Endothelial cell of umbilical vein (primary cell): ENCODE data around the gene FSD2.

Experiments used
- EZH2 ChIP-seq: IDR thresholded peaks from 2 replicates; pipeline ENCODE4 v1.6.1; 2012; ENCODE audit warnings: borderline replicate concordance, low read depth, mild to moderate bottlenecking, moderate library complexity, low read length, inconsistent platforms; ENCODE audit not compliant: severe bottlenecking
- FOS ChIP-seq: IDR thresholded peaks from 2 replicates; pipeline ENCODE4 v1.6.1; 2011; ENCODE audit warnings: mild to moderate bottlenecking, low read length, moderate library complexity, borderline replicate concordance; ENCODE audit not compliant: insufficient read depth
- GATA2 ChIP-seq: IDR thresholded peaks from 2 replicates; pipeline ENCODE4 v1.7.0; 2011; ENCODE audit warnings: low read depth, mild to moderate bottlenecking, moderate library complexity, mixed read lengths, low read length; ENCODE audit not compliant: insufficient read length, insufficient read depth
- JUN ChIP-seq: IDR thresholded peaks from 2 replicates; pipeline ENCODE4 v1.6.1; 2011; ENCODE audit warnings: borderline replicate concordance, low read depth; ENCODE audit not compliant: insufficient read length, insufficient read depth
- MYC ChIP-seq: IDR thresholded peaks from one replicate; pipeline ENCODE4 v1.6.1; 2011; ENCODE audit warnings: mild to moderate bottlenecking, low read depth, low read length
- POLR2A ChIP-seq: IDR thresholded peaks from 2 replicates; pipeline ENCODE4 v1.6.1; 2012; ENCODE audit warnings: low read depth, mild to moderate bottlenecking, control low read depth, low read length
- POLR2AphosphoS5 ChIP-seq: IDR thresholded peaks from 2 replicates; pipeline ENCODE4 v1.6.1; 2012; ENCODE audit warnings: low read depth, mild to moderate bottlenecking, control low read depth, low read length, moderate library complexity; ENCODE audit not compliant: insufficient read depth
- TF ChIP-seq, protein P1 (sequence below), 2 donors: IDR thresholded peaks; 1 replicate in 1 of 2; 2 replicates in 1 of 2; pipeline ENCODE4 v1.5.1; 2011; ENCODE audit warnings: low read length in 2 of 2, mild to moderate bottlenecking in 2 of 2, moderate library complexity in 2 of 2, control low read depth in 1 of 2, inconsistent platforms in 1 of 2, low read depth in 1 of 2; ENCODE audit not compliant: insufficient read depth in 1 of 2; ENCODE audit errors: extremely low read depth in 1 of 2
- TF ChIP-seq, protein P2 (sequence below): IDR thresholded peaks from 2 replicates; pipeline ENCODE4 v1.6.1; 2011; ENCODE audit not compliant: insufficient read depth, insufficient read length

DNA sequence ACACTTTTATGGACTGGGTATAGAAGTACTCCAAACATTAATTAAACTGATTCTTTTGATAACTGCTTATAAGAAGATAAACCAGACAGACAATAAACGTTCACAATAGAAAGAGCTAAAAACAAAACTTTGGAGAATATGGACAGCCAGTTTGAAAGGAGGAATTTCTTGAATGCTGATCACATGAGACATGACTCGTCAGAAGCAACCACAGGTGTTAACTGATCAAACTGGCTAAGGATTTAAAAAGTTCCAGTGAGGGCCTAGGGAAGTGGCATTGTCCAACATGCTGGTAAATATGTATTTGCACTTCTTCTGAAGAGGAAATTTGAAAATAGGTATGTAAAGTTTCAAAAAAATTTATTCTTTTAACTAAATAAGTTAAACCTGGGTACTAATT lies 66.8 kb downstream of the FSD2 start:
- TF ChIP-seq FOS: no peak
- TF ChIP-seq, protein P1, sequence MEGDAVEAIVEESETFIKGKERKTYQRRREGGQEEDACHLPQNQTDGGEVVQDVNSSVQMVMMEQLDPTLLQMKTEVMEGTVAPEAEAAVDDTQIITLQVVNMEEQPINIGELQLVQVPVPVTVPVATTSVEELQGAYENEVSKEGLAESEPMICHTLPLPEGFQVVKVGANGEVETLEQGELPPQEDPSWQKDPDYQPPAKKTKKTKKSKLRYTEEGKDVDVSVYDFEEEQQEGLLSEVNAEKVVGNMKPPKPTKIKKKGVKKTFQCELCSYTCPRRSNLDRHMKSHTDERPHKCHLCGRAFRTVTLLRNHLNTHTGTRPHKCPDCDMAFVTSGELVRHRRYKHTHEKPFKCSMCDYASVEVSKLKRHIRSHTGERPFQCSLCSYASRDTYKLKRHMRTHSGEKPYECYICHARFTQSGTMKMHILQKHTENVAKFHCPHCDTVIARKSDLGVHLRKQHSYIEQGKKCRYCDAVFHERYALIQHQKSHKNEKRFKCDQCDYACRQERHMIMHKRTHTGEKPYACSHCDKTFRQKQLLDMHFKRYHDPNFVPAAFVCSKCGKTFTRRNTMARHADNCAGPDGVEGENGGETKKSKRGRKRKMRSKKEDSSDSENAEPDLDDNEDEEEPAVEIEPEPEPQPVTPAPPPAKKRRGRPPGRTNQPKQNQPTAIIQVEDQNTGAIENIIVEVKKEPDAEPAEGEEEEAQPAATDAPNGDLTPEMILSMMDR (IDR thresholded peaks at IDR 0.05; ENCODE audit: extremely low read depth in 1 of 2, insufficient read depth in 1 of 2, low read depth in 1 of 2, low read length in 2 of 2): no peak
- TF ChIP-seq POLR2AphosphoS5: no peak
- no peak for TF ChIP-seq POLR2A
- no peak for TF ChIP-seq MYC
- TF ChIP-seq EZH2: no peak
- no peak for TF ChIP-seq GATA2
- TF ChIP-seq JUN: no peak
- TF ChIP-seq, protein P2, sequence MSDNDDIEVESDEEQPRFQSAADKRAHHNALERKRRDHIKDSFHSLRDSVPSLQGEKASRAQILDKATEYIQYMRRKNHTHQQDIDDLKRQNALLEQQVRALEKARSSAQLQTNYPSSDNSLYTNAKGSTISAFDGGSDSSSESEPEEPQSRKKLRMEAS: no peak
